HEK293 (cell line): ENCODE measurements around the gene STX1B.

Experiments used
- CTCF ChIA-PET: fragments of 350-600 bp; formaldehyde crosslinking; extraction: SDS; loops from one replicate; lab custom pipeline; 2021; ENCODE audit warnings: antibody characterized with exemption; lab: Yijun Ruan, JAX
- POLR2A ChIA-PET: fragments of 300-600 bp; formaldehyde crosslinking; extraction: SDS; loops from one replicate; lab custom pipeline; 2020; ENCODE audit warnings: antibody characterized with exemption, inconsistent platforms; lab: Yijun Ruan, JAX
- H3K27ac ChIP-seq: fragments of 200-500 bp; sonication (Bioruptor generic); 2 replicates; pipeline ENCODE4 v1.5.1; 2014; ENCODE audit warnings: low read depth, low read length, control low read depth, inconsistent platforms; ENCODE audit errors: extremely low read depth
- H3K36me3 ChIP-seq, 2 experiments: fragments of 200-500 bp in 1 of 2; sonication (Bioruptor generic) in 1 of 2; 1 replicate in 1 of 2; 2 replicates in 1 of 2; pipeline ENCODE4 v1.5.1; 2014 to 2017; ENCODE audit warnings: inconsistent platforms in 2 of 2, low read length in 2 of 2; ENCODE audit not compliant: control insufficient read depth in 2 of 2, insufficient read depth in 1 of 2
- H3K4me1 ChIP-seq: fragments of 200-500 bp; sonication (Bioruptor generic); 2 replicates; pipeline ENCODE4 v1.5.1; 2014; ENCODE audit warnings: mild to moderate bottlenecking, low read length, inconsistent platforms; ENCODE audit not compliant: control insufficient read depth, insufficient read depth
- H3K4me3 ChIP-seq: 2 replicates; pipeline ENCODE4 v1.5.1; 2011; ENCODE audit warnings: low read depth, mild to moderate bottlenecking, control low read depth, low read length, moderate library complexity
- H3K9me3 ChIP-seq: fragments of 200-500 bp; sonication (Bioruptor generic); 2 replicates; pipeline ENCODE4 v1.5.1; 2014; ENCODE audit warnings: low read depth, low read length, inconsistent platforms; ENCODE audit not compliant: control insufficient read depth, insufficient read depth
- HOXA7 ChIP-seq: sonication (generic); formaldehyde crosslinking; IDR thresholded peaks from 2 replicates; pipeline ENCODE4 v1.8.1; 2022; ENCODE audit warnings: missing genetic modification reagents, borderline replicate concordance
- KLF10 ChIP-seq: fragments of 450-650 bp; IDR thresholded peaks from 2 replicates; pipeline ENCODE4 v1.5.1; 2018; ENCODE audit warnings: missing biosample characterization, mild to moderate bottlenecking, missing genetic modification characterization
- KLF17 ChIP-seq: fragments of 450-650 bp; formaldehyde crosslinking; IDR thresholded peaks from 2 replicates; pipeline ENCODE4 v1.5.1; 2016; ENCODE audit warnings: missing biosample characterization, missing genetic modification characterization
- KLF8 ChIP-seq: fragments of 450-650 bp; formaldehyde crosslinking; IDR thresholded peaks from 2 replicates; pipeline ENCODE4 v1.5.1; 2016; ENCODE audit warnings: missing biosample characterization, missing genetic modification characterization
- MEIS1 ChIP-seq: sonication (generic); formaldehyde crosslinking; IDR thresholded peaks from 2 replicates; pipeline ENCODE4 v1.8.1; 2022; ENCODE audit warnings: missing genetic modification reagents, mild to moderate bottlenecking, borderline replicate concordance
- SP7 ChIP-seq: fragments of 450-650 bp; formaldehyde crosslinking; IDR thresholded peaks from 2 replicates; pipeline ENCODE4 v1.5.1; 2016; ENCODE audit warnings: missing biosample characterization, missing genetic modification characterization
- WT1 ChIP-seq: fragments of 450-650 bp; formaldehyde crosslinking; IDR thresholded peaks from 2 replicates; pipeline ENCODE4 v1.5.1; 2016; ENCODE audit warnings: missing biosample characterization, missing genetic modification characterization
- ZNF140 ChIP-seq: fragments of 450-650 bp; formaldehyde crosslinking; IDR thresholded peaks from 2 replicates; pipeline ENCODE4 v1.5.1; 2016; ENCODE audit warnings: missing biosample characterization, missing genetic modification characterization
- ZNF174 ChIP-seq: fragments of 450-650 bp; formaldehyde crosslinking; IDR thresholded peaks from 2 replicates; pipeline ENCODE4 v1.5.0; 2017; ENCODE audit warnings: missing biosample characterization, mild to moderate bottlenecking, missing genetic modification characterization
- ZNF23 ChIP-seq: fragments of 450-650 bp; formaldehyde crosslinking; IDR thresholded peaks from 2 replicates; pipeline ENCODE4 v1.5.1; 2016; ENCODE audit warnings: missing biosample characterization, missing genetic modification characterization, borderline replicate concordance
- ZNF311 ChIP-seq: fragments of 450-650 bp; formaldehyde crosslinking; IDR thresholded peaks from 2 replicates; pipeline ENCODE4 v1.5.1; 2017; ENCODE audit warnings: missing biosample characterization, missing genetic modification characterization, borderline replicate concordance
- ZNF350 ChIP-seq: fragments of 450-650 bp; formaldehyde crosslinking; IDR thresholded peaks from 2 replicates; pipeline ENCODE4 v1.5.0; 2017; ENCODE audit warnings: missing biosample characterization, mild to moderate bottlenecking, missing genetic modification characterization
- ZNF426 ChIP-seq: fragments of 450-650 bp; formaldehyde crosslinking; IDR thresholded peaks from 2 replicates; pipeline ENCODE4 v1.5.1; 2017; ENCODE audit warnings: missing biosample characterization, missing genetic modification characterization, mild to moderate bottlenecking, inconsistent platforms, moderate library complexity
- ZNF449 ChIP-seq: fragments of 450-650 bp; formaldehyde crosslinking; IDR thresholded peaks from 2 replicates; pipeline ENCODE4 v1.5.1; 2017; ENCODE audit warnings: missing biosample characterization, mild to moderate bottlenecking, missing genetic modification characterization, moderate library complexity
- ZNF488 ChIP-seq: fragments of 450-650 bp; formaldehyde crosslinking; IDR thresholded peaks from 2 replicates; pipeline ENCODE4 v1.5.1; 2016; ENCODE audit warnings: missing biosample characterization, missing genetic modification characterization
- ZNF501 ChIP-seq: fragments of 450-650 bp; formaldehyde crosslinking; IDR thresholded peaks from 2 replicates; pipeline ENCODE4 v1.5.1; 2016; ENCODE audit warnings: missing biosample characterization, missing genetic modification characterization
- ZNF555 ChIP-seq: fragments of 450-650 bp; formaldehyde crosslinking; conservative IDR thresholded peaks from 2 replicates; pipeline ENCODE4 v1.5.1; 2017; ENCODE audit warnings: missing biosample characterization, mild to moderate bottlenecking, missing genetic modification characterization, inconsistent platforms
- ZNF580 ChIP-seq: fragments of 450-650 bp; formaldehyde crosslinking; IDR thresholded peaks from 2 replicates; pipeline ENCODE4 v1.5.1; 2016; ENCODE audit warnings: missing biosample characterization, missing genetic modification characterization
- ZNF585B ChIP-seq: fragments of 450-650 bp; formaldehyde crosslinking; IDR thresholded peaks from 2 replicates; pipeline ENCODE4 v1.5.1; 2016; ENCODE audit warnings: missing biosample characterization, missing genetic modification characterization
- ZNF692 ChIP-seq: fragments of 450-650 bp; formaldehyde crosslinking; IDR thresholded peaks from 2 replicates; pipeline ENCODE4 v1.5.1; 2016; ENCODE audit warnings: missing biosample characterization, missing genetic modification characterization

Gene STX1B

GRCh38 chr16:31032736-31033708, 22.6 kb upstream of the STX1B start, which contains the start of gene STX4 (continued):
- TF ChIP-seq ZNF488 (peak; percentile 56; the same call in 1 of the 2 replicates), WT1 (tag by site-specific recombination) (0 out of 2 replicates have a peak, but pooled peaks have one; percentile 55), ZNF692 (tag by site-specific recombination) (peak; percentile 96), ZNF580 (tag by site-specific recombination) (peak; percentile 99), ZNF140 (tag by site-specific recombination) (no peak), HOXA7 (CRISPR knock-in tag) (no peak), ZNF23 (tag by site-specific recombination) (no peak), ZNF501 (tag by site-specific recombination) (peak; percentile 92), ZNF350 (tag by site-specific recombination) (no peak), ZNF426 (no peak), KLF10 (tag by site-specific recombination) (peak; percentile 71; the same call in 1 of the 2 replicates), SP7 (peak; percentile 98), ZNF449 (0 out of 2 replicates have a peak, but pooled peaks have one; percentile 23), KLF8 (peak; percentile 90), ZNF555 (no peak), KLF17 (tag by site-specific recombination) (peak; percentile 91), ZNF174 (tag by site-specific recombination) (no peak)

- Histone ChIP-seq H3K9me3 (no peaks in the 10 kb centered on the region), H3K4me1 (no peaks in the 10 kb centered on the region), H3K4me3 (no peak overlapping the region), H3K36me3 (peaks cover 0 to 13% of the 10 kb centered on the region in 2 experiments; a peak in 1 of 3 replicates), H3K27ac (no peak overlapping the region)
- TF ChIP-seq ZNF311 (tag by site-specific recombination) (no peak), ZNF585B (tag by site-specific recombination) (no peak), MEIS1 (CRISPR knock-in tag) (no peak)
- CTCF ChIA-PET: interaction anchor here (0.7 to 1.4 kb wide), 3 partner anchors 16 to 62 kb away, joined by 3 to 4 read pairs (median 4); no protein-coding TSS in a partner anchor
- POLR2A ChIA-PET: interaction anchor here (0.5 to 0.7 kb wide), 4 partner anchors 14 to 111 kb away, joined by 3 read pairs; no protein-coding TSS in a partner anchor
These were observed 20.8 kb upstream of the STX1B start for GRCh38 chr16:31031276-31031675.
